Motor neuron (in vitro differentiated cells): ENCODE results near the gene ENOX1. TPM values are rescaled to one million over a fixed set of nuclear protein-coding genes. Genes with fewer than 3 reads are reported as not detected.
A peak's percentile ranks its signal among the peaks of the same experiment; 100 is the strongest.

ENCODE experiments used
- ATAC-seq, 8 experiments: fragments of 200-7000 bp; cut with Tn5 transposase; replicated peaks in 6 of 8; 2 replicates each; pipeline ENCODE4 v1.8.0; 2021; ENCODE audit warnings: mild to moderate bottlenecking in 8 of 8, moderate library complexity in 8 of 8
- H3K27ac ChIP-seq, 2 donors: fragments of 250-450 bp; sonication (Bioruptor Pico); 2 replicates each; pipeline ENCODE4 v1.9.0; 2021; ENCODE audit warnings: antibody characterized with exemption in 2 of 2, mild to moderate bottlenecking in 2 of 2, moderate library complexity in 1 of 2
- H3K4me1 ChIP-seq, 2 donors: fragments of 250-450 bp; sonication (Bioruptor Pico); replicated peaks in 1 of 2; 2 replicates each; pipeline ENCODE4 v1.6.1; 2021; ENCODE audit warnings: antibody characterized with exemption in 2 of 2, mild to moderate bottlenecking in 2 of 2, moderate library complexity in 1 of 2
- H3K4me3 ChIP-seq, 5 donors: fragments of 250-450 bp; sonication (Bioruptor Pico); 2 replicates each; pipeline ENCODE4 v1.9.0; 2021; ENCODE audit warnings: antibody characterized with exemption in 5 of 5, mild to moderate bottlenecking in 5 of 5, moderate library complexity in 4 of 5
- WGBS, 10 experiments: fragments of 450-650 bp; shearing (Covaris generic); methylation state at CpG; one replicate each; pipeline ENCODE4 v1.0.0; 2022; 5-methylcytosine and 5-hydroxymethylcytosine counted together
- in situ Hi-C, 9 experiments: fragments of 400-800 bp; cut with MboI; loops; one replicate each; pipeline ENCODE4 v1.15.0; 2021; ENCODE audit warnings: low sequenced_read_pairs in 9 of 9, low pct_unique_long_range_greater_than_20kb in 2 of 9; ENCODE audit not compliant: unreplicated experiment in 9 of 9
- total RNA-seq, 8 experiments: library from RNA; unstranded; fragments of 300-600 nt; gene quantifications; 2 replicates each; pipeline versions ENCODE4 v1.2.3 to v1.2.4, GENCODE V29; 2022

The ENOX1 gene
- total RNA-seq, 8 experiments from 2014 or later: 5.6 to 19.0 (median 11.8) TPM

DNA sequence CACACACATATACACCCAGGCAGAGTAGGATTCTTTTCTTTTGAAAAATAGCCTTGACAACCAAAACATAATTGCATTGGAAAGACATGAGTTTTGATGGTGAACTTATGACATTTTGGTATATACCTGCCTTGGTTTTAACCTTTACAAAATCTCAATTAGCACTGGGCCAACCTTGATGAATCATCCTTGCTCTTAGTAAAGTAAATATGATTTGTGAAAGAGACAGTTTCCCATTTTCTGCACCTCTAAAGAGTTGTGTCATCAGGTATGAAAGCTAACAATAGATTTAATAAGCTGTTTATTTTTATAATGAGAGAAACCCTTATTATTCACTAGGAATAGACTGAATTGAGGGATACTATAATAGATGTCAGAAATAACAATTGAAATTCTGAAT, 15.7 kb upstream of the ENOX1 start:
- Histone ChIP-seq H3K27ac (no peak overlapping the region), H3K4me1 (peaks cover 4 to 11% of the 10 kb centered on the region in 2 donors), H3K4me3 (no peak overlapping the region)
- in situ Hi-C loops: loop anchor here in 1 of 9 experiments (25.0 kb wide), 1 partner anchor 715 kb away; no protein-coding TSS in a partner anchor
- ATAC-seq: no peak

DNA sequence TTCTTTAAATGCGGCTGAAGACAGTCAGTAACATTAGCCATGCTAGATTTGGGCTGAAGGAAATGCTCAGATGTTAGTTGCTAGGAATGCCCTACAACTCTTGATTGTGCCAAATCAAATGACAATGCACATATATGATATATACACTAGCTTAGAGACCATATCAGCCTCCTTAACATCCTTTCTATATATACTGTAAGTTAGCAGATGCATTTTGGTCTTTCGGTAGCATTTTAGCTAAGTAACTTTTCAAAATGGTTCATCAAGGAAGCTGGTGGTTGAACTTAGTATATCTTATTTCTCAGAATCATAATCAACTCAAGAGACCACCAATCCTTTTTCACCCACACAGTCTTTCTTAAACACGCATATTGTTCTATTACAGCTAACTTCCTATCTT, 14.1 kb upstream of the ENOX1 start:
- Histone ChIP-seq H3K27ac (no peak overlapping the region), H3K4me1 (peaks cover 4 to 11% of the 10 kb centered on the region in 2 donors), H3K4me3 (no peak overlapping the region)
- in situ Hi-C loops: loop anchor here in 1 of 9 experiments (25.0 kb wide), 1 partner anchor 714 kb away; no protein-coding TSS in a partner anchor
- no peak for ATAC-seq
- WGBS, 10 experiments: 0 to 100% (median 67%) methylated on average over 1 to 3 of the region's 3 CpGs

DNA sequence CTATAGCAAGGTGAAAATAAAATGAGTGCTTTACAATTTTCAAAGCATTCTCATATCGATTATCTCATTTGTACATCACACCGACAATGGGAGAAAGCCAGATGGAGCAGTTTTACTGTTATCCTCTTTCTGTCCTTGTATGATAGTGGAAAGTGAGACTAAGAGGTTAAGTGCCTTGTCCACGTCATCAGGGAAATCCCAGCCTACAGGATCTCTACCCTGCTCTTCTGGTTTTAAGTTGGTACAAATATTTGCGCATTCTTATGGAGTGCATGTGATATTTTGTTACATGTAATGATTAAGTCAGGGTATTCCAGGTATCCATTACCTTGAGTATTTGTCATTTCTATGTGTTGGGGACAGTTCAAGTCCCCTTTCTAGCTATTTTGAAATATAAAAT, 12.4 kb upstream of the ENOX1 start:
- Histone ChIP-seq H3K27ac (no peak overlapping the region), H3K4me1 (peaks cover 0 to 2% of the 10 kb centered on the region in 2 donors), H3K4me3 (no peak overlapping the region)
- in situ Hi-C loops: loop anchor here in 4 of 9 experiments (25.0 kb wide), 4 partner anchors 487 to 1212 kb away; no protein-coding TSS in a partner anchor
- no peak for ATAC-seq
- 73 to 100% (median 90%) methylated on average over 1 to 4 of the region's 4 CpGs; no CpG with 5 or more reads in 1 of the 10 experiments for WGBS, 10 experiments

DNA sequence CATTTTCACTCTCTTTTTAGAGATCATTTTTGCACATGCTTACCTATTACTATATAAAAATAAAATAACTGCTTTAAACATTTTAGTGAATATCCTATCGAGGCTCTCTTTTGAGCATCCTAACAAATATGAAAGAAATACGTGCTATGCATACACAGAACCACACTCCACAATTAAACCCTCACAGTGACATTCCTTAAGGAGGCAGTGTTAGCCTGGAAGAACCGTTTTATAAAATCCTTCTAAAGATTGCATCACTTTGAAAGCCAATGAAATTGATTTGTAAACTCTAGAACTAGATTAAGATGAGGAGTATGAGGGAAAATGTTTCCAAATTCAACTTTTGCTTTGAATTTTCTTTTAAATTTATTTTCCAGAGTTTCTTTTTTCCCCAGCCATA, 11.1 kb upstream of the ENOX1 start:
- Histone ChIP-seq H3K4me1 (no peaks in the 10 kb centered on the region), H3K27ac (no peak overlapping the region), H3K4me3 (no peak overlapping the region)
- in situ Hi-C loops: loop anchor here in 4 of 9 experiments (25.0 kb wide), 4 partner anchors 486 to 1211 kb away; no protein-coding TSS in a partner anchor
- WGBS, 10 experiments: 37 to 80% (median 75%) methylated on average over 1 to 3 of the region's 3 CpGs; no CpG with 5 or more reads in 1 of the 10 experiments
- ATAC-seq: no peak

DNA sequence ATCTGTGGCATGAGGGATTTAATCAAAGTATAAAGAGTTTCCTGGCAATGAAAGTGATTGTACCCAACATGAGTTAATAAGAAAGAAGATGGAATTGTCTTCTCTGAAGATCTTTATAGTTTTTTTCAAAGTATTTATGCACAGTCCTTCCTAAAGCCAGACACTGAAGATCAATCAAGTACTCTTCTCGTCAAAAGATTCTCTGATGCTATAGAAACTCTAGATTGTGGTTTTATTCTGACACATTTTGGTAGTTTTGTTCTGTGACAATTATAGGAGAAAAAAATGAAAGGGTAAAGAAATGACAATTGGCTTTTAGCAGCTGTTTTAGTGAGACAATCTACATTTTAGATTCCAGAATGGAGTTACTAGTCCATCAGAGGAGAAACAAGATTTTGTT, 10.4 kb upstream of the ENOX1 start:
- Histone ChIP-seq H3K4me1 (no peaks in the 10 kb centered on the region), H3K27ac (no peak overlapping the region), H3K4me3 (no peak overlapping the region)
- 60 to 100% (median 96%) methylated on average over 1 of the region's 1 CpG for WGBS, 10 experiments
- in situ Hi-C loops: loop anchor here in 4 of 9 experiments (25.0 kb wide), 4 partner anchors 485 to 1210 kb away; no protein-coding TSS in a partner anchor
- no peak for ATAC-seq

DNA sequence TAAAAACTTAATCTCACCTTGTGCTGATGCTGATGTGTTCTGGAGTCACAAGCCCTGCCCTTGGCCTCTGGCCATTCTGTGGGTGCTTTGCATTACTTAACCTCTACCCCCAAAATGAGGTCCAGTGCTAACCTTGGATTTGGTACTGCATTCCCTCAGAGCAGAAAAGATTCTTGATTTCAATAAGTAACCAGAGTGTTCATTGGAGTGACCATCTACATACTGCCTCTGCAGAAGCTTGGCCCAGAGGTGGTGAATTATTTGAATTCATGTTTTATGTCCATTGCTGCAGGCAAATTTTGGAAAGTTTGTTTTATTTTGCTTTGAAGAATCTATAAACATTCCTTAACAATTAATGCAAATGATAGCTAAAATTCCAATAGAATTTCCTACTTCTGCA, 7.6 kb upstream of the ENOX1 start:
- in situ Hi-C loops: loop anchor here in 4 of 9 experiments (25.0 kb wide), 4 partner anchors 482 to 1207 kb away; no protein-coding TSS in a partner anchor
- Histone ChIP-seq H3K4me1 (no peaks in the 10 kb centered on the region), H3K27ac (no peak overlapping the region), H3K4me3 (no peak overlapping the region)
- peak in 3 of 8 experiments; percentile 52 to 87 (median 56) for ATAC-seq

DNA sequence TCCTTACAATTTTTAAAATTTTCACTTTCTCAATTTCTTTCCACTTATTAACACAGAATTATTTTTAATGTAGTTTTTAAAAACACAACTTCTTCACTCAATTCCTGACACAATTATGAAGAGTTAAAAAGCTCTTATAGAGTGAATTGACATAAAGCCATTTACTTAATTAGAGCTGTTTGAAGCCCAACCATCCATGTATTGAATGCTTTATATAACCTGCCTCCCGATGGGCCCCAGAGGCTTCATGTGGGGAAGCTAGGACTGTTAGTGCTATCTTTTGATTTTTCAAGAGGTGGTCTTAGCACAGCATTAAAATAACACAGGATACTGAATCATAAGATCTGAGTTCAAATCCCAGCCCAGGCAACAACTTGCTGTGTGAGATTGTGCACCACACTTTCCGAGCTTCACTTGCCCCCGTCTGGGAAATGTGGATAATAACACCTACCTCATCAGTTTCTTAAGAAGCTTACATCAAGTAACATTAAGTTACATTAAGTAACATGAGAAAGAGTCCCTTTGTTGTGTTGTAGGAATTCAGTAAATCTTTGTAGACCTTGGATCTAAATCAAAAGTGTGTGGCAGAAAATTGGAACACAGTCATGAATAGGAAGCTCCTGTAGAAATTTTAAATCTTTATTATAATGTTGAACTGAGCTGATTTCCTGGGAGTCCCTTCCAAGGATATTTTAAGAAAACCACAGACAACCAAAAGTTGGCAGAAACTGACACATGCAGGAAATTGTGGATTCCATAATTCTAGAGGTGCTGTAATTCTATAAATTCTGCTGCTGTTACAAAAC, 5.5 kb upstream of the ENOX1 start:
- WGBS, 10 experiments: 38 to 100% (median 73%) methylated on average over 1 to 3 of the region's 3 CpGs; no CpG with 5 or more reads in 1 of the 10 experiments

DNA sequence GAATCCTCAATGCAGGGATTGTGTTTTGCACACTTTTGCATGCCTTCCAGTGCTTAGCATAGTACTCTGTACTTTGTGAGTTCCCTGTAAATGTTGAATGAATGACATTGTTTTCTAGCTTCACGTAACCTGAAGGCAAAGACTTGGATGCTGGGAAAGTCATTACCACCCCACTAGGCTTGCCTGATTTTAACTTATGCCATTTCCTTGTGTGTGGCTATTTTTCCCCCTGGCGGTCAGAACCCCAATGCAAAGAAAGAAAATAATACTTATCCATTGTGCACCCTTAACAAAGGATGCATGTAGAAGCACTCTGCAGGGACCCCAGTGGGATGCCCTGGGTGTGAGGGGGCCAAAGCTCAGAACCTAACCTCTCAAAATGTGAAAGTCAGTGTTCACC, 1.2 kb upstream of the ENOX1 start:
- in situ Hi-C loops: loop anchor here in 4 of 9 experiments (25.0 kb wide), 4 partner anchors 476 to 1201 kb away; no protein-coding TSS in a partner anchor

More for the DNA sequence above, 5.5 kb upstream of the ENOX1 start:
- Histone ChIP-seq H3K4me3 (no peak overlapping the region), H3K27ac (no peak overlapping the region), H3K4me1 (peaks cover 3 to 7% of the 10 kb centered on the region in 2 donors)
- in situ Hi-C loops: loop anchor here in 4 of 9 experiments (25.0 kb wide), 4 partner anchors 480 to 1205 kb away; no protein-coding TSS in a partner anchor
- no peak for ATAC-seq

DNA sequence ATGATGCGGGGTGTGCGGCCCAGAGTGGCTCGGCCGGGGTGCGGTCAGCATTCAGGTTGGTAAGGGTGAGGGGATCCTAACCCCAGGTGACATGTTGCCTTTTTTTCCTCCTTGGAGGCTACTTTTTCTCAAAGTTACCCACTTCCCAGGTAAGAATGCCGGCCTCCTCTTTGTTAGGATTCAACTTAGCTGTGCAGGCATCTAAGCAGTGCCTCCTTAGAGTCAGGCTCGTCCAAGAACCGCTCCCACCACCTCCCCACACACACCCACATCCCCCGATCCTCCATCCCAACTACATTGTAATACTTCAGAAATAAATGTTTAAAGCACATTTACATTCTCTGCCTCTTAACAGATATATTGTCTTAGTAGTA, 733 bp upstream of the ENOX1 start:
- in situ Hi-C loops: loop anchor here in 4 of 9 experiments (25.0 kb wide), 4 partner anchors 475 to 1200 kb away; no protein-coding TSS in a partner anchor
- whole genome bisulfite sequencing, 10 experiments: 0% methylated on average over 1 to 5 of the region's 9 CpGs; no CpG with 5 or more reads in 7 of the 10 experiments
- peak overlapping the region; percentile 66 to 68 for H3K27ac ChIP-seq

More for the DNA sequence above, 1.2 kb upstream of the ENOX1 start:
- Histone ChIP-seq H3K27ac (peak overlapping the region in 1 of 2 donors; percentile 61), H3K4me1 (peaks cover 13 to 21% of the 10 kb centered on the region in 2 donors), H3K4me3 (peak overlapping the region; percentile 54 to 81 (median 71))
- ATAC-seq: peak in 1 of 8 experiments; percentile 1
- WGBS, 10 experiments: 0 to 68% (median 25%) methylated on average over 1 to 2 of the region's 2 CpGs; no CpG with 5 or more reads in 1 of the 10 experiments

DNA sequence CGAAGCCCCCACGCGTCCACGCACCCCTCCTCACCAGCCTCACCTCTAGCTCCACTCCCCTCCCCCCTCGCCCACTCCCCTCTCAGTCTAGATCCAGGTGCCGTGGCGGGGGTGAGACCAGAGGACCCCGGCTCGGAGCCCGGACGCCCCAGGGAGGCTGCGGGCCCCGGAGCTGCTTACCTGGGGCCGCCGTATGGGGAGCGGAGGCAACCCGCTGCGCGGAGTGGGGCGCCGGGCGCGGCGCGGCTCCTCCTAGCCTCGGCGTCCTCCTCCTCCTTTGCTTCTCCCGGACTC, 353 bp downstream of the ENOX1 start:
- H3K4me1 ChIP-seq: peaks cover 15 to 31% of the 10 kb centered on the region in 2 donors
- in situ Hi-C loops: loop anchor here in 4 of 9 experiments (25.0 kb wide), 4 partner anchors 474 to 1199 kb away; no protein-coding TSS in a partner anchor
- H3K4me3 ChIP-seq: peak overlapping the region; percentile 54 to 81 (median 71)
- no peak for ATAC-seq
- no CpG with 5 or more reads among the region's 28 CpGs for WGBS, 10 experiments
- peak overlapping the region; percentile 18 to 57 for H3K27ac ChIP-seq

More for the DNA sequence above, 733 bp upstream of the ENOX1 start:
- peak in 1 of 8 experiments; percentile 1 for ATAC-seq
- peaks cover 15 to 26% of the 10 kb centered on the region in 2 donors for H3K4me1 ChIP-seq
- peak overlapping the region; percentile 54 to 81 (median 71) for H3K4me3 ChIP-seq

DNA sequence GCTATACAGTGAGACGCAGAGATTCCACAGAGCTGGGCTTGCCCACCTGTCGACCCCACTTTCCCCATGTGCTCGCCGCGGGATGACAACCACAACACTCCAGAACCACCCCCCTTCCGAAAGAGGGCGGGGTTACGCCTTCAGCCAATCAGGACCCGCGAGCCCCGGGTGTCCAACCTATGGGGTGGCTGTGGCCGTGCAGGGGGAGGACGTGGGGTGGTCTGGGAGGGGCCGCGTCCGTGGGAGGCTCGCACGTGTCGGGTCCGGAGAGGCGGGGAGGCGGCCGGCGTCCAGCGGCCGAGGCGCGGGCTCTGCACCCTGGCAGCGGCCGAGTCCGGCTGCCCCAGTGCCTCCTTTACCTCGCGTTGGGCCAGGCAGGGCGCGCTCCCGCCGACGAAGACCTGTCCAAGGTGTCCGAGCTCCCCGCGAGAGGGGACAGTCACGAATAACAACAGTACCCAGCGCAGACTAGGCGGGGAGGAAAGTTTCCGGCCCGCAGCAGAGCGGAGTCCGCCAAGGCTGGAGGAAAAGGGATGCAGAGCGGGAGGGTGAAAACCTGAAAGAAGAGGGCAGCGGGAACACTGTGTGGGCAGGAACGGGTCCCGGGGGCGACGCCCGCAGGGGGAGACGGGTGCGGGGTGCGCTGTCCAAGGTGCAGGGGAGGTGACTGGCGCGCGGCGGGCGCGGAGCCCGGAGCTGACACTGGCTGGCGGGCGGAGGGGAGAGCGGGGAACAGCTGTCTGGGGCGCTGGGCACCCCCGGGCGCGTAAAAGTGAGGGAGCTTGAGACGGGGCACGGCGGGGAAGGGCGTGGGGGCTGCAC, 911 bp downstream of the ENOX1 start:
- H3K4me1 ChIP-seq: peaks cover 15 to 31% of the 10 kb centered on the region in 2 donors
- WGBS, 10 experiments: 0 to 5% (median 0%) methylated on average over 1 to 6 of the region's 76 CpGs; no CpG with 5 or more reads in 5 of the 10 experiments
- peak overlapping the region; percentile 18 to 57 for H3K27ac ChIP-seq
- in situ Hi-C loops: loop anchor here in 4 of 9 experiments (25.0 kb wide), 4 partner anchors 474 to 1199 kb away; no protein-coding TSS in a partner anchor
- peak; percentile 49 to 65 (median 56) for ATAC-seq
- H3K4me3 ChIP-seq: peak overlapping the region; percentile 54 to 81 (median 71)

DNA sequence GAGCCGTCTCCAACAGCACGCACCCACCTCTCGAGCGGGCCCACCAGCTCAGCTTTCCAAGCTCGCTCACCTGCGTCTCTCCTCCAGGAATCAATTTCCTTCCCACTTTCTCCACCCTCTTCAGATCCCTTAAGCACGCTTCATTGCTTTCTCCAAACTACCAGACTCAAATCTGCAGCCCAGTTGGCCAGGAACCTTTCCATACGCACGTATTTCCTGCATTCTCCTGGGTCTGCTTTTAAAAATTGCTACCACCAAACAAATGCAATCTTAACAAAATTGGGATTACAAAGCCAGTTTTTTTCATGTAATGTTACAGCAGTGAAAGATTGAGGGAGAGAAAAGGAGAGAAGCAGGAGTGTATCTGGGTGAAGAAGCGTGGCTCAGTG, 1.5 kb downstream of the ENOX1 start:
- H3K4me3 ChIP-seq: peak overlapping the region; percentile 54 to 81 (median 71)
- no peak for ATAC-seq
- in situ Hi-C loops: loop anchor here in 4 of 9 experiments (25.0 kb wide), 4 partner anchors 473 to 1198 kb away; no protein-coding TSS in a partner anchor
- H3K27ac ChIP-seq: no peak overlapping the region
- peaks cover 15 to 31% of the 10 kb centered on the region in 2 donors for H3K4me1 ChIP-seq
- WGBS, 10 experiments: 18 to 55% (median 32%) methylated on average over 1 to 8 of the region's 10 CpGs
